Nephron (organoid): ENCODE measurements around the gene GRM1.

ENCODE experiments used
- H3K27ac Mint-ChIP-seq, 3 experiments: 2 replicates each; pipeline ENCODE4 v1.8.0; 2020; ENCODE audit warnings: mixed read lengths in 3 of 3, mild to moderate bottlenecking in 2 of 3, moderate library complexity in 1 of 3
- H3K27me3 Mint-ChIP-seq: 2 replicates; pipeline ENCODE4 v1.8.0; 2021; ENCODE audit warnings: low read depth, mild to moderate bottlenecking, moderate library complexity, mixed read lengths
- H3K36me3 Mint-ChIP-seq: 2 replicates; pipeline ENCODE4 v1.8.0; 2020; ENCODE audit warnings: low read depth, mixed read lengths
- H3K4me1 Mint-ChIP-seq: 2 replicates; pipeline ENCODE4 v1.8.0; 2020; ENCODE audit warnings: mixed read lengths
- H3K4me3 Mint-ChIP-seq, 3 experiments: 2 replicates each; pipeline ENCODE4 v1.8.0; 2020; ENCODE audit warnings: mild to moderate bottlenecking in 3 of 3, mixed read lengths in 3 of 3, moderate library complexity in 2 of 3
- H3K9me3 Mint-ChIP-seq: 2 replicates; pipeline ENCODE4 v1.8.0; 2020; ENCODE audit warnings: mixed read lengths
- CTCF ChIP-seq, 3 experiments: fragments of 200-600 bp; sonication (generic); IDR thresholded peaks; one replicate each; pipeline ENCODE4 v1.5.0; 2021; ENCODE audit warnings: antibody characterized with exemption in 3 of 3; ENCODE audit not compliant: unreplicated experiment in 3 of 3

The GRM1 gene

GRCh38 chr6:146389740-146390139 is 360.9 kb downstream of the GRM1 start:
- Mint-ChIP-seq H3K27ac (no peak overlapping the region), H3K27me3 (no peaks in the 10 kb centered on the region), H3K9me3 (no peaks in the 10 kb centered on the region), H3K36me3 (no peaks in the 10 kb centered on the region), H3K4me3 (no peak overlapping the region), H3K4me1 (no peaks in the 10 kb centered on the region)
- TF ChIP-seq CTCF (IDR thresholded peaks at IDR 0.05; ENCODE audit: unreplicated experiment in 3 of 3), result no peak

GRCh38 chr6:146397638-146398037 is 368.8 kb downstream of the GRM1 start:
- TF ChIP-seq CTCF (IDR thresholded peaks at IDR 0.05; ENCODE audit: unreplicated experiment in 3 of 3), result no peak
- Mint-ChIP-seq H3K9me3 (no peaks in the 10 kb centered on the region), H3K4me1 (no peaks in the 10 kb centered on the region), H3K36me3 (no peaks in the 10 kb centered on the region), H3K4me3 (no peak overlapping the region), H3K27ac (no peak overlapping the region), H3K27me3 (no peaks in the 10 kb centered on the region)

GRCh38 chr6:146402476-146402875 is 373.6 kb downstream of the GRM1 start:
- no peaks in the 10 kb centered on the region for H3K4me1 Mint-ChIP-seq
- no peaks in the 10 kb centered on the region for H3K36me3 Mint-ChIP-seq
- H3K4me3 Mint-ChIP-seq, result no peak overlapping the region
- TF ChIP-seq CTCF (IDR thresholded peaks at IDR 0.05; ENCODE audit: unreplicated experiment in 3 of 3), result no peak
- H3K27ac Mint-ChIP-seq, result no peak overlapping the region
- no peaks in the 10 kb centered on the region for H3K27me3 Mint-ChIP-seq
- no peaks in the 10 kb centered on the region for H3K9me3 Mint-ChIP-seq

GRCh38 chr6:146408583-146408982 is 379.7 kb downstream of the GRM1 start:
- Mint-ChIP-seq H3K4me3 (no peak overlapping the region), H3K27ac (no peak overlapping the region), H3K27me3 (no peaks in the 10 kb centered on the region), H3K4me1 (no peaks in the 10 kb centered on the region), H3K9me3 (no peaks in the 10 kb centered on the region), H3K36me3 (no peaks in the 10 kb centered on the region)
- no peak for TF ChIP-seq CTCF (IDR thresholded peaks at IDR 0.05; ENCODE audit: unreplicated experiment in 3 of 3)

GRCh38 chr6:146410851-146411595 is 382.2 kb downstream of the GRM1 start:
- Mint-ChIP-seq H3K36me3 (no peaks in the 10 kb centered on the region), H3K27ac (no peak overlapping the region), H3K4me3 (no peak overlapping the region), H3K27me3 (no peaks in the 10 kb centered on the region), H3K9me3 (no peaks in the 10 kb centered on the region), H3K4me1 (no peaks in the 10 kb centered on the region)
- no peak for TF ChIP-seq CTCF (IDR thresholded peaks at IDR 0.05; ENCODE audit: unreplicated experiment in 3 of 3)

- Mint-ChIP-seq H3K9me3 (no peaks in the 10 kb centered on the region), H3K27me3 (no peaks in the 10 kb centered on the region), H3K4me1 (no peaks in the 10 kb centered on the region), H3K36me3 (no peaks in the 10 kb centered on the region), H3K27ac (no peak overlapping the region), H3K4me3 (no peak overlapping the region)
- no peak for TF ChIP-seq CTCF (IDR thresholded peaks at IDR 0.05; ENCODE audit: unreplicated experiment in 3 of 3)
These were observed 390.7 kb downstream of the GRM1 start for GRCh38 chr6:146419576-146419975.
